ENCODE results near the gene SF1.

- TF ChIP-seq, protein P1, sequence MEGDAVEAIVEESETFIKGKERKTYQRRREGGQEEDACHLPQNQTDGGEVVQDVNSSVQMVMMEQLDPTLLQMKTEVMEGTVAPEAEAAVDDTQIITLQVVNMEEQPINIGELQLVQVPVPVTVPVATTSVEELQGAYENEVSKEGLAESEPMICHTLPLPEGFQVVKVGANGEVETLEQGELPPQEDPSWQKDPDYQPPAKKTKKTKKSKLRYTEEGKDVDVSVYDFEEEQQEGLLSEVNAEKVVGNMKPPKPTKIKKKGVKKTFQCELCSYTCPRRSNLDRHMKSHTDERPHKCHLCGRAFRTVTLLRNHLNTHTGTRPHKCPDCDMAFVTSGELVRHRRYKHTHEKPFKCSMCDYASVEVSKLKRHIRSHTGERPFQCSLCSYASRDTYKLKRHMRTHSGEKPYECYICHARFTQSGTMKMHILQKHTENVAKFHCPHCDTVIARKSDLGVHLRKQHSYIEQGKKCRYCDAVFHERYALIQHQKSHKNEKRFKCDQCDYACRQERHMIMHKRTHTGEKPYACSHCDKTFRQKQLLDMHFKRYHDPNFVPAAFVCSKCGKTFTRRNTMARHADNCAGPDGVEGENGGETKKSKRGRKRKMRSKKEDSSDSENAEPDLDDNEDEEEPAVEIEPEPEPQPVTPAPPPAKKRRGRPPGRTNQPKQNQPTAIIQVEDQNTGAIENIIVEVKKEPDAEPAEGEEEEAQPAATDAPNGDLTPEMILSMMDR (IDR thresholded peaks at IDR 0.05), result no peak
- no peak for TF ChIP-seq EP300 (IDR thresholded peaks at IDR 0.05)
- no peak for TF ChIP-seq POLR2A (IDR thresholded peaks at IDR 0.05; ENCODE audit: low read depth)
Measured at GRCh38 chr11:64714666-64715065, 63.7 kb downstream of the SF1 start.

All from esophagus muscularis mucosa (tissue), 4 donors.